ENCODE results near the gene TBC1D5.
"Not testable (repeated sequence)": the region's sequence is repeated elsewhere in the genome, so short reads cannot be mapped to it uniquely, and the experiment has no call there.

Gene TBC1D5

DNA sequence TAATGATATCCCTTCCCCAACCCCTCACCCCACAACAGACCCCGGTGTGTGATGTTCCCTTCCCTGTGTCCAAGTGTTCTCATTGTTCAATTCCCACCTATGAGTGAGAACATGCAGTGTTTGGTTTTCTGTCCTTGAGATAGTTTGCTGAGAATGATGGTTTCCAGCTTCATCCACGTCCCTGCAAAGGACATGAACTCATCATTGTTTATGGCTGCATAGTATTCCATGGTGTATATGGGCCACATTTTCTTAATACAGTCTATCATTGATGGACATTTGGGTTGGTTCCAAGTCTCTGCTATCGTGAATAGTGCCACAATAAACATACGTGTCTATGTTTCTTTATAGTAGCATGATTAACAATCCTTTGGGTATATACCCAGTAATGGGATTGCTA is 129.4 kb downstream of the TBC1D5 start:
- H3K27ac ChIP-seq (ENCODE audit: low read depth, low read length); H3K9ac ChIP-seq (ENCODE audit: low read length); H3K4me1 ChIP-seq (ENCODE audit: insufficient read depth, low read length); H3K4me3 ChIP-seq (ENCODE audit: low read depth in 1 of 2, low read length in 2 of 2); H3K27me3 ChIP-seq (ENCODE audit: control insufficient read depth in 1 of 2, insufficient read depth in 2 of 2, low read length in 2 of 2); H3K36me3 ChIP-seq (ENCODE audit: insufficient read depth, low read length); H3K9me3 ChIP-seq (ENCODE audit: low read length): not testable (repeated sequence)

DNA sequence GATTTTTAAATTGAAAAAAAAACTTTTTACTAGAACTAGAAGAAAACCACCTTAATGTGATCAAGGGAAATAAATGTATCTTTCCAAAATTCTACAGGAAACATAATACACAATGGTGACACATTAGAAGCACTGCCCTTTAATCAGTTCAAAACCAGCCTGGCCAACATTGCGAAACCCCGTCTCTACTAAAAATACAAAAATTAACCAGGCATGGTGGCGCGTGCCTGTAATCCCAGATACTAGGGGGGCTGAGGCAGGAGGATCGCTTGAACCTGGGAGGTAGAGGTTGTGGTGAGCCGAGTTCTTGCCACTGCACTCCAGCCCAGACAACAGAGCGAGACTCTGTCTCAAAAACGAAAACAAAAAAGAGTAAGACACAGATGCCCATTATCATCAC is 134.5 kb downstream of the TBC1D5 start:
- Histone ChIP-seq H3K36me3 (ENCODE audit: insufficient read depth, low read length) (no peaks in the 10 kb centered on the region), H3K4me3 (ENCODE audit: low read depth in 1 of 2, low read length in 2 of 2) (no peak overlapping the region), H3K9me3 (ENCODE audit: low read length) (no peaks in the 10 kb centered on the region), H3K27me3 (ENCODE audit: control insufficient read depth in 1 of 2, insufficient read depth in 2 of 2, low read length in 2 of 2) (no peaks in the 10 kb centered on the region), H3K4me1 (ENCODE audit: insufficient read depth, low read length) (no peaks in the 10 kb centered on the region), H3K9ac (ENCODE audit: low read length) (no peak overlapping the region), H3K27ac (ENCODE audit: low read depth, low read length) (no peak overlapping the region)

DNA sequence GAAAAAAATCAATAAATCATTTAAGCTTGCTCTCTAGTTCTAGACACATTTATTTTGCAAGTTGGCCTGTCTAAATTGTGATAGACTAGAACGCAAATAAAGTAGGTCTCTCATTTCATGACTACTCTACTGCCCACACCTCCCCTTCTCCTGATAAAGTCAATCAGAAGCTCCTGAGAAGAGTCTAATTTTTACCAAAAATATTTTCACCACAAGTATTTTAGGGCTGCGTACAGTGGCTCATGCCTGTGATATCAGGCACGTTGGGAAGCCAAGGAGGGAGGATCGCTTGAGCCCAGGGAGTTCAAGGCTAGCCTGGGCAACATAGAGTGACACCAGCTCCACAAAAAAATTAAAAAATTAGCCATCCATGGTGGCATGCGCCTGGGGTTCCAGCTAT is 136.5 kb downstream of the TBC1D5 start:
- Histone ChIP-seq H3K4me3 (ENCODE audit: low read depth in 1 of 2, low read length in 2 of 2) (no peak overlapping the region), H3K27me3 (ENCODE audit: control insufficient read depth in 1 of 2, insufficient read depth in 2 of 2, low read length in 2 of 2) (no peaks in the 10 kb centered on the region), H3K9ac (ENCODE audit: low read length) (no peak overlapping the region), H3K9me3 (ENCODE audit: low read length) (no peaks in the 10 kb centered on the region), H3K36me3 (ENCODE audit: insufficient read depth, low read length) (no peaks in the 10 kb centered on the region), H3K27ac (ENCODE audit: low read depth, low read length) (no peak overlapping the region), H3K4me1 (ENCODE audit: insufficient read depth, low read length) (no peaks in the 10 kb centered on the region)

DNA sequence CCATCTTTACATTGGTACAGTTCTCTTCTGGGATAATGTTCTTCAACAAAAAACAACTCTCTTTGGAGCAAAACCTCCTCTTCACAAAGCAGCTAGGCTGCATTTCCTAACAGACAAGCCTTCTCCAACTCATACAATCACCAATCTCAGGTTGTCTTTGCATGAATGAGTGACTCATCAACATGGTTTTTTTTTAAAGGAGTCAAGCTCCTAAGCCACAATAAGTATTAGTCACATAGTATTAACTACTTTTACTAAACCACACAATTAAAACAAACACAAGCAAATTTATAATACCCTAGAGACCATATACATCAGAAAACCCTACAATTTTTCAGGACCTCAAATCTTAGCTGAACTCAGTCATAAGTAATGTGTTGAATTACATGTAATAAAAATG is 137.4 kb downstream of the TBC1D5 start:
- Histone ChIP-seq H3K4me3 (ENCODE audit: low read depth in 1 of 2, low read length in 2 of 2) (no peak overlapping the region), H3K27ac (ENCODE audit: low read depth, low read length) (no peak overlapping the region), H3K36me3 (ENCODE audit: insufficient read depth, low read length) (no peaks in the 10 kb centered on the region), H3K9ac (ENCODE audit: low read length) (no peak overlapping the region), H3K27me3 (ENCODE audit: control insufficient read depth in 1 of 2, insufficient read depth in 2 of 2, low read length in 2 of 2) (no peaks in the 10 kb centered on the region), H3K9me3 (ENCODE audit: low read length) (no peaks in the 10 kb centered on the region), H3K4me1 (ENCODE audit: insufficient read depth, low read length) (no peaks in the 10 kb centered on the region)

DNA sequence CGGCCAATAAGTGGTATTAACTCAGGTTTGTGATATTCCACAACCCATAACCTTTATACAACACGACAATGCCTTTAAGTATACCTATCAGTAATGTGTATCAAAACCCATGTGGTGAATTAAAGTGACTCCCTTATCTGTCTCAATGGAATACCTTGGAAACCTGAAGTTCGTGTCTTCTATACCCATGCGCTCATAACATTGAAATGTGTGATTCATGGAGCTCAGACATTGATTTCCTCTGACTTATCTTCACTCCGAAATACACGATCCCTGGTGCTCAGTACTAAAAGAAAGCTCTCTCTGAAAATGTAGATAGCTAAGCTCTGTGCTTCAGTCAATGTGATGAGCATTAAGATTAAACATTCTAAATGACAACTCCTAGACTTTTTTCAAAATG is 140.3 kb downstream of the TBC1D5 start:
- no peaks in the 10 kb centered on the region for H3K4me1 ChIP-seq (ENCODE audit: insufficient read depth, low read length)
- H3K36me3 ChIP-seq (ENCODE audit: insufficient read depth, low read length), result no peaks in the 10 kb centered on the region
- H3K9ac ChIP-seq (ENCODE audit: low read length), result no peak overlapping the region
- H3K27ac ChIP-seq (ENCODE audit: low read depth, low read length), result no peak overlapping the region
- no peaks in the 10 kb centered on the region for H3K9me3 ChIP-seq (ENCODE audit: low read length)
- H3K4me3 ChIP-seq (ENCODE audit: low read depth in 1 of 2, low read length in 2 of 2), result no peak overlapping the region
- H3K27me3 ChIP-seq (ENCODE audit: control insufficient read depth in 1 of 2, insufficient read depth in 2 of 2, low read length in 2 of 2), result no peaks in the 10 kb centered on the region

DNA sequence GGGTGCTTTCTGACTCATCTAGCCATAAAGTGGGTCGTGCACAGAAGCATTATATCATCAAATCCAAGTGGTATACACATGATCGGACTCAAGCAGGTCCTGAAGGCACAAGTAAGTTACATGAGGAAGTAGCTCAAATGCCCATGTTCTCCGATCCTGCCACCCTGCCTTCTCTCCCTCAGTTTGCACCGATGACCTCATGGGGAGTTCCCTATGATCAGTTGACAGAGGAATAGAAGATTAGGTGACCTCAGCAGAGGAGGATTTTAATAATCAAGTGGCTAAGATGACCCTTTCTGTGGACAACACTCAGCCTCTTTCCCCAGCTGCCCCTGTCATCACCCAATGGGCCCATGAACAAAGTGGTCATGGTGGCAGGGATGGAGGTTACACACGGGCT is 149.5 kb downstream of the TBC1D5 start:
- Histone ChIP-seq H3K4me3 (ENCODE audit: low read depth in 1 of 2, low read length in 2 of 2) (no peak overlapping the region), H3K27ac (ENCODE audit: low read depth, low read length) (no peak overlapping the region), H3K27me3 (ENCODE audit: control insufficient read depth in 1 of 2, insufficient read depth in 2 of 2, low read length in 2 of 2) (no peaks in the 10 kb centered on the region), H3K36me3 (ENCODE audit: insufficient read depth, low read length) (no peaks in the 10 kb centered on the region), H3K9ac (ENCODE audit: low read length) (no peak overlapping the region), H3K4me1 (ENCODE audit: insufficient read depth, low read length) (no peaks in the 10 kb centered on the region), H3K9me3 (ENCODE audit: low read length) (no peaks in the 10 kb centered on the region)

DNA sequence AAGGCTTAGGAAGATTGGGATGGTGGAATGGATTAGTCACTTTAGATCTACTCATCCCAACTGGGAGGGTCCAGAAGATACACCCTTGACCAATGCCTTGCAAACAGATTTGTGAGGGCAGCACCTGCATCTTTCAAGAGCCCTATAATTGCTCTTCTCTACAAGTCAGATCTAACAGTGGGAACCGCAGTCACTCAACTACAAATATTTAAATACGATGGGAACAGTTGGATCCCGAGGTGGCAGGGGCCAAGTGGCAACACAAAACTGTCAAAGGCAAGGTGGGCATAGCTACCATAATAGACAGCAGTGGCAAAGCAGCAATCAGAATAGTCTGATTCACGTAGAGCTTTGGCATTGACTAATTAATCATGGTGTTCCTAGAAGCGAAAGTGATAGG is 152.0 kb downstream of the TBC1D5 start:
- Histone ChIP-seq H3K27me3 (ENCODE audit: control insufficient read depth in 1 of 2, insufficient read depth in 2 of 2, low read length in 2 of 2) (no peaks in the 10 kb centered on the region), H3K9me3 (ENCODE audit: low read length) (no peaks in the 10 kb centered on the region), H3K9ac (ENCODE audit: low read length) (no peak overlapping the region), H3K27ac (ENCODE audit: low read depth, low read length) (no peak overlapping the region), H3K4me3 (ENCODE audit: low read depth in 1 of 2, low read length in 2 of 2) (no peak overlapping the region), H3K4me1 (ENCODE audit: insufficient read depth, low read length) (no peaks in the 10 kb centered on the region), H3K36me3 (ENCODE audit: insufficient read depth, low read length) (no peaks in the 10 kb centered on the region)

DNA sequence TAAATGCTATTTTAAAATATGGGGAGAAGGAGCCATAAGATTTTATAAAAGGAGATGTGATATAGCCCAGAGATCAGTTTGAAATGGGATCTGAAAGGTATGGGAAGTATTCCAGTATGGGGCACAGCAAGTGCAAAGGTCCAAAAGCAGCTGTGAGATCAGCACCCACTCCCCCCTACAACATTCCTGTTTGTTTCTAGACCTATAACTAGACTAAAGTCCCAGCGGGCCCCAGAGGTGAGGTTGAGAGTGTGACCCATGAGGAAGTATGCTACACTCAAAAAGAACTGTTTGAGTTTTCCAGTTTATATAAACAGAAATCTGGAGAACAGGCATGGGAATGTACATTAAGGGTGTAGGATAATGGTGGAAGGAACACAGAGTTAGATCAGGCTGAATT is 152.5 kb downstream of the TBC1D5 start:
- Histone ChIP-seq H3K4me1 (ENCODE audit: insufficient read depth, low read length) (no peaks in the 10 kb centered on the region), H3K27me3 (ENCODE audit: control insufficient read depth in 1 of 2, insufficient read depth in 2 of 2, low read length in 2 of 2) (no peaks in the 10 kb centered on the region), H3K27ac (ENCODE audit: low read depth, low read length) (no peak overlapping the region), H3K36me3 (ENCODE audit: insufficient read depth, low read length) (no peaks in the 10 kb centered on the region), H3K9me3 (ENCODE audit: low read length) (no peaks in the 10 kb centered on the region), H3K4me3 (ENCODE audit: low read depth in 1 of 2, low read length in 2 of 2) (no peak overlapping the region), H3K9ac (ENCODE audit: low read length) (no peak overlapping the region)

DNA sequence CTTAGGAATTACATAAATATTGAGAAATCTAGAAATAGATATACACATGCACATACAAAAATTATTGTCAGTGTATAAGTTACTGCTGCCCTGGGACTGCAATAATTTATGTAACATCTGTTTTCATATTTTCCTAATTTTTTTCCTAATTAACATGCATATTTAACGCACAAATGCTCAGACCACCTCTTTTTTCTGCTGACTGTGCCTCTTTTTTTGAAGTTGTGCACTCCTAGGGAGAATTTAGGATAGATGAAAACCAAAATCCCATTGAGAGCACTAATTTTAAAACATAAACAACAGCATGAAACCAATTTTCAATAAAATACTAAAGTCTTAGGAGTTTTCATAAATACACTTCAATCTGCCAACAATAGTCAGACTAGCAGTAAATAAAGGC is 154.0 kb downstream of the TBC1D5 start:
- H3K36me3 ChIP-seq (ENCODE audit: insufficient read depth, low read length), result no peaks in the 10 kb centered on the region
- H3K4me1 ChIP-seq (ENCODE audit: insufficient read depth, low read length), result no peaks in the 10 kb centered on the region
- no peaks in the 10 kb centered on the region for H3K9me3 ChIP-seq (ENCODE audit: low read length)
- no peak overlapping the region for H3K27ac ChIP-seq (ENCODE audit: low read depth, low read length)
- H3K4me3 ChIP-seq (ENCODE audit: low read depth in 1 of 2, low read length in 2 of 2), result no peak overlapping the region
- H3K9ac ChIP-seq (ENCODE audit: low read length), result no peak overlapping the region
- no peaks in the 10 kb centered on the region for H3K27me3 ChIP-seq (ENCODE audit: control insufficient read depth in 1 of 2, insufficient read depth in 2 of 2, low read length in 2 of 2)

DNA sequence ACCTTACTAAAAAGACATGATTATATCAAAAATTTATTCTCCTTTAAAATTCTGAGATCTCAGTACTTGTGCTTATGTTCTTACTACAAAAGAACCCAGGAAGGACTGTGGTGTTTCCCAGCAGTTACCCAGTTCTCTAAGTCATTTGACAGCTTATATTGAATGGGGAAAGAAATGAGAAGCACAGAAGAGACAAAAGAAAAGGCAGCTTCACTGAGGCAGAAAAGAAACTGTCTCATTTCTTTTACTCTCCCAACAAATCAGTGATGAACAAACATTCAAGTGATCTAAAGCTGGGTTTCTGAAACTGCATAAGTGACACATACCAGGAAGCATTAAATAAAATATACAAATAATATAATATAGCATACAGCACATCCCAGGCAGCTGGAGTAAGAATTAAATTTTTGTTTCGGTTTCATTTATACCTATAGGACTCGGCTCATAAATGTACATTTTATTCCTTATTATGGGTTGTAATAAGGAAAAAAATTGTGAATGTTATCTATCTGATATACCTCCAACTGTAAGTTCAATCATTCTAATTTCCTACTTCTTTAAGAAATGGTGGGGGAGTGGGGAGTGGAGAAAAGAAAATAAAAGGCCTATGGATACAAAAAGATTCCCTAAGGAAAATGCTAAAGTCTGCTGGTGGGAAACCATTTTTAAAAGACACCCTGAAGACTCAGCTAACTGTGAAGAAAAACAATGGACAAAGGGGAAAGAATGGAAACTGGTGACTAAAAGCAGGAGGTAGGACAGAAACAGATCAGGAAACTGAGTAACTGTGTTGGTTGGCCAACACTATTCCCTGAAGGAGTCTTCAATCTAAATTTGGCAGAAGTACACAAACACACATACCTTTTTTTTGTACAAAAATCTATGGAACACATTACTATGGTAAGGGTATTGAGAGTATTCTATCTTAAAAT is 156.8 kb downstream of the TBC1D5 start:
- Histone ChIP-seq H3K27ac (ENCODE audit: low read depth, low read length) (no peak overlapping the region), H3K4me1 (ENCODE audit: insufficient read depth, low read length) (peaks cover 3% of the 10 kb centered on the region), H3K9ac (ENCODE audit: low read length) (no peak overlapping the region), H3K27me3 (ENCODE audit: control insufficient read depth in 1 of 2, insufficient read depth in 2 of 2, low read length in 2 of 2) (no peaks in the 10 kb centered on the region), H3K36me3 (ENCODE audit: insufficient read depth, low read length) (no peaks in the 10 kb centered on the region), H3K4me3 (ENCODE audit: low read depth in 1 of 2, low read length in 2 of 2) (no peak overlapping the region), H3K9me3 (ENCODE audit: low read length) (no peaks in the 10 kb centered on the region)

DNA sequence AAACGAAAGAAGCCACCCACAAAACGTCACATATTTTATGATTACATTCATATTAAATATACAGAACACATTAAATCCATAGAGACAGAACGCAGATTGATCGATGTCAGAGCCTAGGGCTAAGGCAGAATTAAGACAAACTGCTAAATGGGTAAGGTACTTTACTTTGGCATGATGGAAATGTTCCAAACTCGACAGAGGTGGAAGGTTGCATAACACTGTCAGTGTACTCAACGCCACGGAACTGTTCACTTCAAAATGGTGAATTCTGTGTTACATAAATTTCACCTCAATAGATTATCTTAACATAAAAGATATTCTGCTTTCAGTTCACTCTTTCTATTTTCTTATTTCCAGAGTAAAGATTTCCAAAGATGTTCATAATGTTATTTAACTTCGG is 158.4 kb downstream of the TBC1D5 start:
- no peaks in the 10 kb centered on the region for H3K27me3 ChIP-seq (ENCODE audit: control insufficient read depth in 1 of 2, insufficient read depth in 2 of 2, low read length in 2 of 2)
- H3K9ac ChIP-seq (ENCODE audit: low read length), result no peak overlapping the region
- H3K36me3 ChIP-seq (ENCODE audit: insufficient read depth, low read length), result no peaks in the 10 kb centered on the region
- H3K9me3 ChIP-seq (ENCODE audit: low read length), result no peaks in the 10 kb centered on the region
- peaks cover 3% of the 10 kb centered on the region for H3K4me1 ChIP-seq (ENCODE audit: insufficient read depth, low read length)
- H3K4me3 ChIP-seq (ENCODE audit: low read depth in 1 of 2, low read length in 2 of 2), result no peak overlapping the region
- H3K27ac ChIP-seq (ENCODE audit: low read depth, low read length), result no peak overlapping the region

DNA sequence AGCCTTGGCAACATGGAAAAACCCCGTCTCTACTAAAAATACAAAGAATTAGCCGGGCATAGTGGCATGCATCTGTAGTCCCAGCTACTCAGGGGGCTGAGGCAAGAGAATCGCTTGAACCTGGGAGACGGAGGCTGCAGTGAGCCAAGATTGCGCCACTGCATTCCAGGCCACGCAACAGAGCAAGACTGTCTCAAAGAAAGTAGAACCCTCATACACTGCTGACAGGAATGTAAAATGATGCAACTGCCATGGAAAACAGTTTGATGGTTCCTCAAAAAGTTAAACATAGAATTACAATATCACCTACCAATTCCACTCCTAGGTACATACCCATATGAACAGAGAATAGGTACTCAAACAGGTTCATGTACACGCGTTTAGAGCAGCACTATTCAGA is 158.9 kb downstream of the TBC1D5 start:
- Histone ChIP-seq H3K9me3 (ENCODE audit: low read length) (no peaks in the 10 kb centered on the region), H3K9ac (ENCODE audit: low read length) (no peak overlapping the region), H3K27ac (ENCODE audit: low read depth, low read length) (no peak overlapping the region), H3K4me3 (ENCODE audit: low read depth in 1 of 2, low read length in 2 of 2) (no peak overlapping the region), H3K4me1 (ENCODE audit: insufficient read depth, low read length) (peaks cover 7% of the 10 kb centered on the region), H3K27me3 (ENCODE audit: control insufficient read depth in 1 of 2, insufficient read depth in 2 of 2, low read length in 2 of 2) (no peaks in the 10 kb centered on the region), H3K36me3 (ENCODE audit: insufficient read depth, low read length) (no peaks in the 10 kb centered on the region)

Measured in muscle layer of colon (tissue), 2 donors.